GM15510 (cell line): ENCODE measurements around the gene FAM210A.

ENCODE experiments used
- POLR2A ChIP-seq: IDR thresholded peaks from 3 replicates; pipeline ENCODE4 v1.6.1; 2011; ENCODE audit warnings: borderline replicate concordance; ENCODE audit not compliant: insufficient read length; ENCODE audit errors: extremely low read depth

The FAM210A gene

DNA sequence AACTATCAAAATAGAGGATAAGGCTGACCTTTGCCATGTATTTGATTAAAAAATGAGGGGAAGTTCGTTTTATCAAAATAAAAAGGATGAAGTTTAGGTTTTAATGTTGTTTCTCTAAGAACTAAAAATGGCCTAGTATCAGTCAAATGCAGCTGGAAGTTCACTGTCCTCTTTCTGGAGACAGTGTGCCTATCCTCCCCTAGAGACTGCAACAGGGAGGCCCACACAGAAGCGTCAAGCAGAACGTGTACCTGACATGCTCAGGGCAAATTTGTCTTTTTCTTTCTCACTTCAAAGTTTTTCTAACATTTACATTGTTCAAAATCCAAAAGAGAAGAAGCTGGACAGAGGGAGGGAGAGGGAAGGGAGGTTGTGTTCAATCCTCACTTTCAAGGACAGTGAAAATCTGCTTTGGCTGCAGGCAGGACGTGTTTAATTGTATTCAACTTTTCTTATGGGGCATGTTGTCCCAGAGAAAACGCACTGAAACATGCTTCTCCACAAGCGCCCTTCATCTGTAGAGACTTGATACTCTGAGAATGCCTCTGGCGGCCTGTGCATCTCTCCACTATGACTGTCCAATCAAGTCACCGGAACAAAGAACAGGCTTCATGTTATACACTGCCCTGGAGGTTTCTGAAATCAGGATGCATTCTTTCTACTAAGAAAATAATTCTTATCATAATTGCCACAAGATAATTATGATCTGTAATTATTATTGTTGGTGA lies 65.1 kb downstream of the FAM210A start:
- no peak for TF ChIP-seq POLR2A

- TF ChIP-seq POLR2A = no peak
Observed at GRCh38 chr18:13660510-13660909, 65.8 kb downstream of the FAM210A start.

- TF ChIP-seq POLR2A = no peak
Observed at GRCh38 chr18:13658436-13659204, 67.7 kb downstream of the FAM210A start.

- TF ChIP-seq POLR2A = no peak
Observed at GRCh38 chr18:13657974-13658373, 68.4 kb downstream of the FAM210A start.

GRCh38 chr18:13653746-13654433 lies 72.5 kb downstream of the FAM210A start:
- no peak for TF ChIP-seq POLR2A

DNA sequence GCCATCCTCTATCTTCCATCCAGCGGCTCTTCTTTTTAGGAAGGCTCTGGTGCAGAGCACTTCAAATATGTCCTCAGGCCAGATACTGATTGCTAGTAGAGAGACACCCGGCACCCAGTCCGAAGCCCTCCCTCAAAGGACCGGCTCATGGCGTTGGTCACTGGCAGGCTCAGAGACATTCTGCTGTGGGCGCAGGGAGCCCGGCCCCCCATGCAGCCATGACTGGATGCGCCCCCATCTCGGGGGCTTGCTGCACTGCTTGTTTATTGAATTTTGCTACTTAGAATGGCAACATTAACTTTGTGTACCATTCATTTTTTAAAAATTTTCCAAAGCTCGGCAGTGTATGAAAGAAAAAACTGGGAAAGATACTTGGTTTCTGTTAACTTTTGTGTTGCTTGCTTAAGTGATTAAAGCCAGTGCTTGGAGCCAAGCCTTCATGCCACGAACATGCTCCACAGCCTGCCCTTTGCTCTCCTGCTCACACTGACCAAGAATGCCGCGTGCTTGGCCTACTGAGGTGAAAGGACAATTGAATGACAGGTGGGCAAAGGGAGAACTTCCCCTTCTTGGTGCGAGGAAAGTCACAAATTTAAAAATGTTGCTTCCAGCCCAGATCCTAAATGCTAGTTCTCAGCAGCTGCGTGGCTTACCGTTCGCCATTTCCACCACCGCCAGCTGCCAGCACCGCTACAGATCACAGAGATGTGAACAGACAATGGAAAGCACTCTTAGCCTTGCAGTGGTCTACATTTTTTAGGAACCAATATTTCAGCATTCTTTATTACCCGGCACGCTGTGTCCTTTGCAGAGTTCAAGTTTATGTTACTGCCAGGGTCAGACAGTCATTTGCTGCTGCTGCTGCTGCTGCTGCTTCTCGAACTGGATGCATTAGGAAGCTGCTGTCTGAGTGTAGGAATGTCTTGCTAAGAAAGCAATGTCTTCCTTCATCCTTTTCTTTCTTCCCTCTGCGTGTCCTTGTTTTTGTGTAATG lies 76.7 kb downstream of the FAM210A start:
- no peak for TF ChIP-seq POLR2A

DNA sequence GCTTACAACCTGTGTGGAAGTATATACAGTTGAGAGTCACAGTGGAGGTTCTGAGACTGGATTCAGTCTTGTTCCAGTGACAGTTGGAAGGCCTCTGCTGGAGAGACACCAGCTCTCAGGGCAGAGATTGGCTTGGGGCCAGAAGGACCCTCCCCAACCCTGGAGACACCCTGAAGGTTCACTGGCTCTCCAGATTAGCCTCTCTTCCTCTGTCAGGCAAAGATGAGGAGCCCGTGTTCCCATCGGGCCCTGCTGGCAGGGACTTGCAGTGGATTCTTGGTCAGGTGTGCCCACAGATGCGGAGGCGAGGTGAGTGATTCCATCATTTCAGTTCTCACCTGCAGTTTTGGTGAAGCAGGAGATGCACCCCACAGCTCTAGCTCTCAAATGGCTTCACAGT lies 78.6 kb downstream of the FAM210A start:
- TF ChIP-seq POLR2A = no peak

DNA sequence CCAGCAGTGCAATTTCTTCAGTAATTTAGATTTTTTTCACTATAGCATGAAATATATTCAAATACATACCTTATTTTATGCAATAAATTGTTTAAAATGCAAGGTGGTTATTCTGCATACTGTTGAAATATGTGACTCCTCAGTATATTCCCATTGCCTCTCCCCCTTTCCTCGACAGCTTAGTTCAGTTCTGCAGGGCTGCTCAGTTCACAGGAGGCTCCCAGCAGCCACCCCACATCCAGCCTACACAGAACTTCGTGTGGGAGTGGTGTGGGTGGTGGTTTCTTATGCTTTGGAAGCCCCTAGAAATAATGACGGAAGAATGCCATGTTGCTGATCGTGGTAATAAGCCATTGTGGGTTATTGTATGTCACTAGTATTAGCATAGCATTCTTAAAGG lies 79.7 kb downstream of the FAM210A start:
- no peak for TF ChIP-seq POLR2A

GRCh38 chr18:13645093-13645492 lies 81.3 kb downstream of the FAM210A start:
- no peak for TF ChIP-seq POLR2A

- TF ChIP-seq POLR2A = no peak
Observed at GRCh38 chr18:13643261-13643751, 83.1 kb downstream of the FAM210A start.

- TF ChIP-seq POLR2A = no peak
Observed at GRCh38 chr18:13642440-13642827, 83.9 kb downstream of the FAM210A start.

- TF ChIP-seq POLR2A = no peak
Observed at GRCh38 chr18:13641551-13642439, 84.6 kb downstream of the FAM210A start.

DNA sequence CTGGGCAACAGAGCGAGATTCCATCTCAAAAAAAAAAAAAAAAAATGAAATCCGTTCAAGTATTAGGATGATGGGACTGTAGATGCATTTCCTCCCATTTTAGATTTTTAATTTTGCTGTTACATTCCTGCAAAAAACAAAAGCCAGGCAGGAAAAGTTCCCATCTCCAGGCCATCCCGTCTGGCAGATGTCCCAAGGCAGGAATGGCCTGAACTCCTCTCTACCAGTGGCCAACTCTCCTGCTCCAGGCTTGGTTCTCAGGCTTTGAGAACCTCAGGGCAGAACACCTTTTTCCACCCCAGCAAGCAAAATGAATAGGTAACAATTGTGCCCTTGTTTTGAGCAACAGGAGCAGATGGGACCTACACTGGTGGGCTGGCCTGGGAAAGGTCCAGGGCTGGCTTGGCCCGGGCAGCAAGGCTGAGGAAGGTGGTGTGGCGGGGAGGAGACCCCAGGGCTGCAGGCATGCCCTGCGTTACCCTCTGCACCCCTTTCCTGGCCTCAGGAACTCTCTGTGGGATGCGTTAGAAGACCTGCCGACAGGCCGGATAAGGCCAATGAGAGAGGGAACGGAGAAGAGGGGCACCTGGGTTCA lies 86.0 kb downstream of the FAM210A start:
- TF ChIP-seq POLR2A = no peak
